ENCODE results near the gene MAPK8IP2.

DNA sequence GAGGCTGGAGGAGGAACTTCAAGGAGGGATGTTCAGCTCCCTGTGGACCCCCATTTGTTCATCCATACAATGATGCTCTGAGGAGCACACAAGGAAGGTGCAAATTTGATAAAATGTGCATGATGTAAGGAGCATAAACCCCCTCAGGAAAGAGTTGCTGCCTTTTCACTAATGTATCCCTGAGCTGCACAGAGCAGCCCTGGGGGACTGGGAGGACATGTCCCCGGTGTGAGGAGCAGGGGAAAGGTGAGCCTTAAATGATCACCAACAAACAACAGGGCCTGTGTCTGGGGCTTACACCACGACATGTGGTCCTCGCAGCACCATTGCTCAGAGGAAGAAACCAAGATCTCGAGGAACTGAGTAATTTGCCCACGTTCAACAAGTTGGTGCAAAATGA lies 3.5 kb upstream of the MAPK8IP2 start:
- TF ChIP-seq POLR2A (IDR thresholded peaks at IDR 0.05; ENCODE audit: borderline replicate concordance, extremely low read depth, insufficient read depth, insufficient read length) (no peak), CTCF (IDR thresholded peaks at IDR 0.05 in 2 of 3, conservative IDR thresholded peaks at IDR 0.05 in 1 of 3; ENCODE audit: borderline replicate concordance in 1 of 3, insufficient read depth in 1 of 3, low read depth in 2 of 3, low read length in 2 of 3) (no peak), FOSL1 (IDR thresholded peaks at IDR 0.05; ENCODE audit: low read depth) (no peak), SP1 (IDR thresholded peaks at IDR 0.05; ENCODE audit: low read depth) (no peak), ZNF274 (IDR thresholded peaks at IDR 0.05; ENCODE audit: low read depth, low read length) (no peak)
